RWPE2 (cell line): ENCODE data around the gene CRTC1.

ENCODE experiments used
- ATAC-seq: fragments of 200-7000 bp; cut with Tn5 transposase; 3 replicates; pipeline ENCODE4 v1.9.1; 2021; ENCODE audit warnings: low read depth
- DNase-seq: peaks from one replicate; pipeline ENCODE4 v3.0.0-alpha.2; 2020; ENCODE audit warnings: low spot score
- H3K27ac ChIP-seq: fragments of 450-650 bp; 2 replicates; pipeline ENCODE4 v1.5.1; 2017; ENCODE audit warnings: mild to moderate bottlenecking; ENCODE audit not compliant: poor library complexity, severe bottlenecking
- H3K27me3 ChIP-seq: fragments of 250-450 bp; sonication (Bioruptor Pico); 2 replicates; pipeline ENCODE4 v1.5.1; 2021; ENCODE audit warnings: mild to moderate bottlenecking, moderate library complexity; ENCODE audit not compliant: insufficient read depth, poor library complexity, severe bottlenecking
- H3K36me3 ChIP-seq: fragments of 250-450 bp; sonication (Bioruptor Pico); 2 replicates; pipeline ENCODE4 v1.5.1; 2020; ENCODE audit warnings: low read depth, mild to moderate bottlenecking, moderate library complexity
- H3K4me1 ChIP-seq: fragments of 250-450 bp; sonication (Bioruptor Pico); 2 replicates; pipeline ENCODE4 v1.5.1; 2021; ENCODE audit warnings: mild to moderate bottlenecking, moderate library complexity; ENCODE audit not compliant: insufficient read depth, poor library complexity, severe bottlenecking
- H3K4me3 ChIP-seq: fragments of 250-450 bp; sonication (Bioruptor Pico); 2 replicates; pipeline ENCODE4 v1.5.1; 2021; ENCODE audit warnings: mild to moderate bottlenecking, moderate library complexity; ENCODE audit not compliant: severe bottlenecking
- H3K9me3 ChIP-seq: fragments of 250-450 bp; sonication (Bioruptor Pico); 2 replicates; pipeline ENCODE4 v1.5.1; 2021; ENCODE audit warnings: mild to moderate bottlenecking, moderate library complexity; ENCODE audit not compliant: severe bottlenecking
- CTCF ChIP-seq: fragments of 450-650 bp; IDR thresholded peaks from one replicate; pipeline ENCODE4 v1.5.1; 2017; ENCODE audit warnings: mild to moderate bottlenecking, moderate library complexity; ENCODE audit not compliant: poor library complexity, severe bottlenecking

Gene CRTC1

GRCh38 chr19:18651733-18652132 lies 31.7 kb upstream of the CRTC1 start:
- Histone ChIP-seq H3K4me3 (no peak overlapping the region), H3K27me3 (no peaks in the 10 kb centered on the region), H3K27ac (no peak overlapping the region), H3K36me3 (no peaks in the 10 kb centered on the region), H3K4me1 (peaks cover 12% of the 10 kb centered on the region), H3K9me3 (no peaks in the 10 kb centered on the region)
- no peak for TF ChIP-seq CTCF
- DNase-seq (no peak), ATAC-seq (no peak)

GRCh38 chr19:18653853-18654252 lies 29.6 kb upstream of the CRTC1 start:
- no peak overlapping the region for H3K27ac ChIP-seq
- no peaks in the 10 kb centered on the region for H3K27me3 ChIP-seq
- no peak overlapping the region for H3K4me3 ChIP-seq
- no peaks in the 10 kb centered on the region for H3K9me3 ChIP-seq
- peaks cover 10% of the 10 kb centered on the region for H3K4me1 ChIP-seq
- TF ChIP-seq CTCF, result no peak
- no peaks in the 10 kb centered on the region for H3K36me3 ChIP-seq
- no peak for DNase-seq
- ATAC-seq, result no peak

GRCh38 chr19:18654469-18654868 lies 29.0 kb upstream of the CRTC1 start:
- no peaks in the 10 kb centered on the region for H3K36me3 ChIP-seq
- H3K9me3 ChIP-seq, result no peaks in the 10 kb centered on the region
- no peak overlapping the region for H3K4me3 ChIP-seq
- no peak overlapping the region for H3K27ac ChIP-seq
- ATAC-seq (no peak), DNase-seq (no peak)
- peaks cover 4% of the 10 kb centered on the region for H3K4me1 ChIP-seq
- H3K27me3 ChIP-seq, result no peaks in the 10 kb centered on the region
- TF ChIP-seq CTCF, result no peak

- Histone ChIP-seq H3K4me3 (no peak overlapping the region), H3K9me3 (no peaks in the 10 kb centered on the region), H3K27ac (no peak overlapping the region), H3K4me1 (no peaks in the 10 kb centered on the region), H3K36me3 (no peaks in the 10 kb centered on the region), H3K27me3 (no peaks in the 10 kb centered on the region)
- ATAC-seq (no peak), DNase-seq (no peak)
- TF ChIP-seq CTCF, result no peak
Measured at GRCh38 chr19:18655173-18655844, 28.2 kb upstream of the CRTC1 start.

GRCh38 chr19:18656337-18657086 lies 27.0 kb upstream of the CRTC1 start:
- Histone ChIP-seq H3K27me3 (no peaks in the 10 kb centered on the region), H3K4me1 (no peaks in the 10 kb centered on the region), H3K36me3 (no peaks in the 10 kb centered on the region), H3K27ac (no peak overlapping the region), H3K9me3 (no peaks in the 10 kb centered on the region), H3K4me3 (no peak overlapping the region)
- no peak for TF ChIP-seq CTCF
- ATAC-seq (no peak), DNase-seq (no peak)
